GM23338 (cell line): ENCODE measurements around the gene GABARAPL1. TPM values are rescaled to one million over a fixed set of nuclear protein-coding genes. Genes with fewer than 3 reads are reported as not detected.
"Not testable (repeated sequence)": the region's sequence is repeated elsewhere in the genome, so short reads cannot be mapped to it uniquely, and the experiment has no call there.

Experiments used
- ATAC-seq: fragments of 200-7000 bp; cut with Tn5 transposase; 3 replicates; pipeline ENCODE4 v1.9.1; 2020
- DNase-seq: peaks from one replicate; pipeline ENCODE4 v3.0.0-alpha.2; 2015; ENCODE audit warnings: low spot score
- H2AFZ ChIP-seq: fragments of 200-600 bp; sonication (generic); 2 replicates; pipeline ENCODE4 v1.8.0; 2016; ENCODE audit warnings: antibody characterized with exemption, mild to moderate bottlenecking, moderate library complexity
- H3F3A ChIP-seq: fragments of 200-600 bp; sonication (generic); replicated peaks from 2 replicates; pipeline ENCODE4 v1.8.0; 2017; ENCODE audit warnings: antibody characterized with exemption, mixed run types, low read depth
- H3K27ac ChIP-seq: fragments of 200-600 bp; sonication (generic); 2 replicates; pipeline ENCODE4 v1.6.1; 2016; ENCODE audit warnings: low read depth
- H3K27me3 ChIP-seq: fragments of 200-600 bp; sonication (generic); 2 replicates; pipeline ENCODE4 v1.8.0; 2016; ENCODE audit warnings: mild to moderate bottlenecking, mixed run types, moderate library complexity; ENCODE audit not compliant: insufficient read depth
- H3K36me3 ChIP-seq: fragments of 200-600 bp; sonication (generic); 2 replicates; pipeline ENCODE4 v1.8.0; 2016; ENCODE audit warnings: mild to moderate bottlenecking; ENCODE audit not compliant: insufficient read depth
- H3K4me1 ChIP-seq: fragments of 200-600 bp; sonication (generic); 2 replicates; pipeline ENCODE4 v1.8.0; 2016; ENCODE audit warnings: mild to moderate bottlenecking, moderate library complexity; ENCODE audit not compliant: insufficient read depth
- H3K4me2 ChIP-seq: fragments of 200-600 bp; sonication (generic); 2 replicates; pipeline ENCODE4 v1.7.1; 2017; ENCODE audit warnings: mixed run types
- H3K4me3 ChIP-seq: fragments of 200-600 bp; sonication (generic); 2 replicates; pipeline ENCODE4 v1.6.1; 2016; ENCODE audit warnings: mixed run types
- H3K79me2 ChIP-seq: fragments of 200-600 bp; sonication (generic); replicated peaks from 2 replicates; pipeline ENCODE4 v1.8.0; 2017; ENCODE audit warnings: mild to moderate bottlenecking; ENCODE audit not compliant: insufficient read depth
- H3K9me2 ChIP-seq: fragments of 200-600 bp; sonication (generic); 2 replicates; pipeline ENCODE4 v1.8.0; 2017; ENCODE audit not compliant: insufficient read depth
- H4K20me1 ChIP-seq: fragments of 200-600 bp; sonication (generic); replicated peaks from 2 replicates; pipeline ENCODE4 v1.8.0; 2017; ENCODE audit warnings: mild to moderate bottlenecking; ENCODE audit not compliant: insufficient read depth
- H3K27ac Mint-ChIP-seq: 2 replicates; pipeline ENCODE4 v1.8.0; 2020; ENCODE audit warnings: inconsistent platforms, mild to moderate bottlenecking, moderate library complexity, mixed read lengths
- H3K27me3 Mint-ChIP-seq: 3 replicates; pipeline ENCODE4 v1.8.0; 2022; ENCODE audit warnings: low read depth, mild to moderate bottlenecking, moderate library complexity, mixed read lengths, inconsistent platforms; ENCODE audit not compliant: insufficient read depth, poor library complexity
- H3K36me3 Mint-ChIP-seq: 3 replicates; pipeline ENCODE4 v1.8.0; 2021; ENCODE audit warnings: low read depth, mild to moderate bottlenecking, inconsistent platforms, moderate library complexity, mixed read lengths
- H3K4me1 Mint-ChIP-seq: 3 replicates; pipeline ENCODE4 v1.8.0; 2020; ENCODE audit warnings: mild to moderate bottlenecking, inconsistent platforms, mixed read lengths
- H3K4me3 Mint-ChIP-seq: 3 replicates; pipeline ENCODE4 v1.8.0; 2021; ENCODE audit warnings: moderate library complexity, mild to moderate bottlenecking, inconsistent platforms, mixed read lengths
- H3K9me3 Mint-ChIP-seq: 3 replicates; pipeline ENCODE4 v1.8.0; 2020; ENCODE audit warnings: moderate library complexity, mild to moderate bottlenecking, inconsistent platforms, mixed read lengths
- CTCF ChIP-seq, 2 experiments: fragments of 200-600 bp in 1 of 2; sonication (generic) in 1 of 2; conservative IDR thresholded peaks; 2 replicates each; pipeline versions ENCODE4 v1.5.1 to v1.6.1; 2016 to 2017; ENCODE audit warnings: antibody characterized with exemption in 2 of 2, low read depth in 2 of 2, mild to moderate bottlenecking in 2 of 2, moderate library complexity in 1 of 2
- EZH2 ChIP-seq: fragments of 200-600 bp; sonication (generic); IDR thresholded peaks from one replicate; pipeline ENCODE4 v1.8.0; 2017; ENCODE audit warnings: antibody characterized with exemption, mild to moderate bottlenecking, low read depth; ENCODE audit not compliant: unreplicated experiment
- NANOG ChIP-seq: IDR thresholded peaks from 2 replicates; pipeline ENCODE4 v1.6.1; 2016; ENCODE audit warnings: antibody characterized with exemption, borderline replicate concordance
- POLR2AphosphoS5 ChIP-seq: IDR thresholded peaks from 2 replicates; pipeline ENCODE4 v1.6.1; 2016; ENCODE audit warnings: antibody characterized with exemption, low read depth
- polyA plus RNA-seq: library from polyadenylated mRNA; unstranded; fragments of >200 nt; fragmentation: Nextera tagmentation; extraction: Ambion mirVana; gene quantifications from 2 replicates; pipeline ENCODE4 v1.2.1, GENCODE V29; 2016
- total RNA-seq: library from RNA; depleted of rRNA; stranded (reverse); fragments of >200 nt; shearing (Covaris generic); gene quantifications from 2 replicates; pipeline ENCODE4 v1.2.3, GENCODE V29; 2014

GABARAPL1 gene
- total and polyA plus RNA-seq, 2 experiments from 2014 or later, result 35.7 to 77.8 TPM

- no peak overlapping the region for H3K4me2 ChIP-seq
- peaks cover 13% of the 10 kb centered on the region for H3K79me2 ChIP-seq
- no peak for ATAC-seq
- no peak overlapping the region for H2AFZ ChIP-seq
- Mint-ChIP-seq H3K4me1 (no peaks in the 10 kb centered on the region; the same call in 2 of the 3 replicates), H3K27me3 (peaks cover 3% of the 10 kb centered on the region), H3K4me3 (no peak overlapping the region), H3K36me3 (peaks cover 64% of the 10 kb centered on the region), H3K9me3 (no peaks in the 10 kb centered on the region), H3K27ac (no peak overlapping the region)
- H3K9me2 ChIP-seq, result no peaks in the 10 kb centered on the region
- peaks cover 22% of the 10 kb centered on the region for H3K36me3 ChIP-seq
- H3K4me1 ChIP-seq, result no peaks in the 10 kb centered on the region
- DNase-seq, result no peak
- no peaks in the 10 kb centered on the region for H3K27me3 ChIP-seq
- H4K20me1 ChIP-seq, result 0 out of 2 replicates have a peak, but pooled peaks cover 5% of the 10 kb centered on the region
- H3K27ac ChIP-seq, result no peak overlapping the region
- no peak overlapping the region for H3K4me3 ChIP-seq
- TF ChIP-seq CTCF (conservative IDR thresholded peaks at IDR 0.05; ENCODE audit: low read depth in 2 of 2), result no peak
- H3F3A ChIP-seq, result no peaks in the 10 kb centered on the region
These were observed 9.2 kb downstream of the GABARAPL1 start for GRCh38 chr12:10221846-10222245.

GRCh38 chr12:10223208-10223607 lies 10.5 kb downstream of the GABARAPL1 start:
- H2AFZ ChIP-seq, result no peak overlapping the region
- H4K20me1 ChIP-seq, result 0 out of 2 replicates have a peak, but pooled peaks cover 5% of the 10 kb centered on the region
- no peaks in the 10 kb centered on the region for H3K9me2 ChIP-seq
- DNase-seq (no peak), ATAC-seq (no peak)
- Mint-ChIP-seq H3K9me3 (no peaks in the 10 kb centered on the region), H3K27ac (no peak overlapping the region), H3K27me3 (no peaks in the 10 kb centered on the region), H3K4me3 (no peak overlapping the region), H3K36me3 (peaks cover 60% of the 10 kb centered on the region), H3K4me1 (no peaks in the 10 kb centered on the region; the same call in 2 of the 3 replicates)
- no peaks in the 10 kb centered on the region for H3F3A ChIP-seq
- no peaks in the 10 kb centered on the region for H3K4me1 ChIP-seq
- H3K27ac ChIP-seq, result no peak overlapping the region
- TF ChIP-seq POLR2AphosphoS5, result no peak
- H3K36me3 ChIP-seq, result peaks cover 22% of the 10 kb centered on the region
- H3K79me2 ChIP-seq, result no peaks in the 10 kb centered on the region
- H3K27me3 ChIP-seq, result no peaks in the 10 kb centered on the region
- H3K4me3 ChIP-seq, result no peak overlapping the region
- H3K4me2 ChIP-seq, result no peak overlapping the region

- H3K36me3 Mint-ChIP-seq, result peaks cover 49% of the 10 kb centered on the region
- not testable (repeated sequence) for H3K9me2 ChIP-seq, H3K4me2 ChIP-seq, H3K79me2 ChIP-seq, H3K4me1 Mint-ChIP-seq, H3K27ac Mint-ChIP-seq, H2AFZ ChIP-seq, H3K4me3 Mint-ChIP-seq, DNase-seq, H3K4me3 ChIP-seq, H4K20me1 ChIP-seq, ATAC-seq, H3K27ac ChIP-seq, H3F3A ChIP-seq, H3K4me1 ChIP-seq, H3K9me3 Mint-ChIP-seq, H3K27me3 ChIP-seq, H3K27me3 Mint-ChIP-seq
- peaks cover 13% of the 10 kb centered on the region for H3K36me3 ChIP-seq
These were observed 12.7 kb downstream of the GABARAPL1 start for GRCh38 chr12:10225426-10225825.

GRCh38 chr12:10226086-10226485 lies 13.4 kb downstream of the GABARAPL1 start:
- Histone ChIP-seq H3K4me1 (no peaks in the 10 kb centered on the region), H2AFZ (no peak overlapping the region), H3K79me2 (no peaks in the 10 kb centered on the region), H3K4me3 (no peak overlapping the region), H3K27ac (no peak overlapping the region), H3K27me3 (no peaks in the 10 kb centered on the region), H3F3A (no peaks in the 10 kb centered on the region), H4K20me1 (no peaks in the 10 kb centered on the region), H3K9me2 (no peaks in the 10 kb centered on the region), H3K4me2 (no peak overlapping the region), H3K36me3 (peaks cover 8% of the 10 kb centered on the region)
- peaks cover 42% of the 10 kb centered on the region for H3K36me3 Mint-ChIP-seq
- no peaks in the 10 kb centered on the region for H3K9me3 Mint-ChIP-seq
- no peak for ATAC-seq
- H3K4me1 Mint-ChIP-seq, result no peaks in the 10 kb centered on the region; the same call in 2 of the 3 replicates
- no peak overlapping the region for H3K27ac Mint-ChIP-seq
- DNase-seq, result no peak
- H3K27me3 Mint-ChIP-seq, result no peaks in the 10 kb centered on the region
- no peak overlapping the region for H3K4me3 Mint-ChIP-seq
- TF ChIP-seq NANOG (no peak), EZH2 (no peak)
